CD4-positive, CD25-positive, alpha-beta regulatory T cell (primary cell): ENCODE data around the gene LSM8. TPM values are rescaled to one million over a fixed set of nuclear protein-coding genes. Genes with fewer than 3 reads are reported as not detected.
"Not testable (repeated sequence)": the region's sequence is repeated elsewhere in the genome, so short reads cannot be mapped to it uniquely, and the experiment has no call there.

Experiments used
- ATAC-seq, 2 donors: fragments of 150-1000 bp; cut with Tn5 transposase; one replicate each; pipeline ENCODE4 v1.10.0; 2021; ENCODE audit warnings: low read depth in 2 of 2, moderate number of reproducible peaks in 2 of 2, moderate library complexity in 1 of 2
- DNase-seq, 3 donors: peaks; one replicate each; pipeline versions ENCODE4 v3.0.0 to v3.0.0-alpha.2; 2012 to 2022; ENCODE audit warnings: mixed read lengths in 1 of 3
- H3K27ac ChIP-seq: one replicate; pipeline ENCODE4 v1.7.0; 2013; ENCODE audit warnings: mild to moderate bottlenecking, low read length; ENCODE audit not compliant: insufficient read depth, poor library complexity, severe bottlenecking
- H3K27me3 ChIP-seq: one replicate; pipeline ENCODE4 v1.7.0; 2013; ENCODE audit warnings: low read length; ENCODE audit not compliant: control insufficient read depth, insufficient read depth
- H3K36me3 ChIP-seq: one replicate; pipeline ENCODE4 v1.7.0; 2013; ENCODE audit warnings: mild to moderate bottlenecking, low read length, moderate library complexity; ENCODE audit not compliant: control insufficient read depth, insufficient read depth
- H3K4me1 ChIP-seq: 2 replicates; pipeline ENCODE4 v1.7.0; 2013; ENCODE audit warnings: mild to moderate bottlenecking, low read length; ENCODE audit not compliant: insufficient read depth, control insufficient read depth, poor library complexity, severe bottlenecking
- H3K4me3 ChIP-seq: one replicate; pipeline ENCODE4 v1.7.0; 2013; ENCODE audit warnings: low read depth, mild to moderate bottlenecking, low read length, moderate library complexity
- H3K9me3 ChIP-seq, 2 experiments: 1 replicate in 1 of 2; 2 replicates in 1 of 2; pipeline ENCODE4 v1.7.0; 2013; ENCODE audit warnings: low read length in 2 of 2, mild to moderate bottlenecking in 1 of 2, moderate library complexity in 1 of 2; ENCODE audit not compliant: control insufficient read depth in 2 of 2
- H3K27ac Mint-ChIP-seq, 3 donors: one replicate each; pipeline ENCODE4 v1.8.0; 2020 to 2022; ENCODE audit warnings: mild to moderate bottlenecking in 3 of 3, mixed read lengths in 3 of 3, moderate library complexity in 2 of 3
- H3K27me3 Mint-ChIP-seq: one replicate; pipeline ENCODE4 v1.8.0; 2022; ENCODE audit warnings: mild to moderate bottlenecking, mixed read lengths
- H3K36me3 Mint-ChIP-seq: one replicate; pipeline ENCODE4 v1.8.0; 2020; ENCODE audit warnings: mixed read lengths
- H3K4me1 Mint-ChIP-seq, 4 donors: one replicate each; pipeline ENCODE4 v1.8.0; 2020 to 2022; ENCODE audit warnings: mixed read lengths in 4 of 4, mild to moderate bottlenecking in 1 of 4
- H3K4me3 Mint-ChIP-seq, 4 donors: one replicate each; pipeline ENCODE4 v1.8.0; 2020 to 2022; ENCODE audit warnings: mild to moderate bottlenecking in 4 of 4, mixed read lengths in 4 of 4, moderate library complexity in 3 of 4
- H3K9me3 Mint-ChIP-seq, 7 donors: one replicate each; pipeline ENCODE4 v1.8.0; 2020 to 2022; ENCODE audit warnings: mixed read lengths in 7 of 7, mild to moderate bottlenecking in 3 of 7, moderate library complexity in 2 of 7
- polyA plus RNA-seq, 4 donors: library from polyadenylated mRNA; unstranded; fragments of 300-500 nt; fragmentation: Illumina TruSeq; gene quantifications; one replicate each; pipeline ENCODE4 v1.2.3, GENCODE V29; 2021
- total RNA-seq: library from RNA; stranded (reverse); gene quantifications from one replicate; pipeline ENCODE4 v1.2.3, GENCODE V29; 2022

Gene LSM8
- total and polyA plus RNA-seq, 5 donors from 2014 or later, result 38.6 to 62.7 (median 49.0) TPM

DNA sequence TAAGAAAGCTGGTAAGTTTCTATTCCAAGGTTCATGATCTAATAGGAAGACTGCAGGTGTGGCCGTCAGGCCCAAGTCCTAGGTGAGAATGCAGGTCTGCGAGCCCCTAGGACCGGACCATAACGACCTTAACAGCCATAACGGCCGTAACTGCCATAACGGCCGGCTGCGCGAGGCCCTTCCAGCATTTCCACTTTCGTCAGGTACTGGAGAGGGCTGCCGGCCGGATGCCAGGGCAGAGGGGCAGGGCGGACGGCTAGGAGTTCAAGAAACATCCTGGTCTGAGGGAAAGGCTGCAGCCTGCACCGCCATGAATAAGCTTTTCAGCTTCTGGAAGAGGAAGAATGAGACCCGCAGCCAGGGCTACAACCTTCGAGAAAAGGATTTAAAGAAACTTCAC lies 40.6 kb downstream of the LSM8 start, which contains the start of gene ANKRD7:
Gene ANKRD7 (plus strand): TSS at position 184 of the 400 bp plus-strand sequence. CDS start 127 bp downstream, at position 311.
- Histone ChIP-seq H3K36me3 (no peaks in the 10 kb centered on the region), H3K27me3 (no peaks in the 10 kb centered on the region), H3K4me3 (no peak within 1 kb of the TSS), H3K4me1 (no peaks in the 10 kb centered on the region), H3K9me3 (no peaks in the 10 kb centered on the region), H3K27ac (no peak within 1 kb of the TSS)
- no peaks in the 10 kb centered on the region for H3K27me3 Mint-ChIP-seq
- H3K36me3 Mint-ChIP-seq, result no peaks in the 10 kb centered on the region
- H3K9me3 Mint-ChIP-seq, result peaks cover 0 to 4% (median 0%) of the 10 kb centered on the region in 7 donors
- ATAC-seq (no peak), DNase-seq (no peak)
- no peaks in the 10 kb centered on the region for H3K4me1 Mint-ChIP-seq
- H3K27ac Mint-ChIP-seq, result no peak within 1 kb of the TSS
- no peak within 1 kb of the TSS for H3K4me3 Mint-ChIP-seq

DNA sequence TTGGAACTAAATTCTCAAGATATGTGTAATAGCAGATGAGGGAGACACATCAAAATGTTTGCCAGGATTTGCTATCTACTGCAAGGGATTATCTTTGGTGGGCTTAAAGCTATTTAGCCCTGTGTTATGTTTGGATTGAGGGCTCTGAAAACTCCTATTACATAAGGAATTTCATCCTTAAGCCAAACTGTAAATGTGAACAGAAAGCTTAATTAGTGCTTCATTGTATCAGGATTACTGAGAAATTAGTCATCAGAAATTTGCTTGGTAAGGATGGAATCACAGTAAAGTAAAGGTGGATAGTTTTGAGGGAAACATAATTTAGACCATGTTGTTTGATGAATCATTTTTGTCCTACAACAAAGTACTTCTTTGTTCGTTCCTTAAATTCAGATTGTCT lies 48.9 kb downstream of the LSM8 start:
- Mint-ChIP-seq H3K4me3 (no peak overlapping the region), H3K4me1 (no peaks in the 10 kb centered on the region), H3K36me3 (no peaks in the 10 kb centered on the region), H3K27ac (no peak overlapping the region), H3K27me3 (peaks cover 4% of the 10 kb centered on the region), H3K9me3 (peaks cover 0 to 6% (median 1%) of the 10 kb centered on the region in 7 donors)
- Histone ChIP-seq H3K27ac (no peak overlapping the region), H3K4me3 (no peak overlapping the region), H3K4me1 (no peaks in the 10 kb centered on the region), H3K9me3 (no peaks in the 10 kb centered on the region), H3K36me3 (no peaks in the 10 kb centered on the region), H3K27me3 (peaks cover 2% of the 10 kb centered on the region)
- ATAC-seq (no peak), DNase-seq (no peak)

DNA sequence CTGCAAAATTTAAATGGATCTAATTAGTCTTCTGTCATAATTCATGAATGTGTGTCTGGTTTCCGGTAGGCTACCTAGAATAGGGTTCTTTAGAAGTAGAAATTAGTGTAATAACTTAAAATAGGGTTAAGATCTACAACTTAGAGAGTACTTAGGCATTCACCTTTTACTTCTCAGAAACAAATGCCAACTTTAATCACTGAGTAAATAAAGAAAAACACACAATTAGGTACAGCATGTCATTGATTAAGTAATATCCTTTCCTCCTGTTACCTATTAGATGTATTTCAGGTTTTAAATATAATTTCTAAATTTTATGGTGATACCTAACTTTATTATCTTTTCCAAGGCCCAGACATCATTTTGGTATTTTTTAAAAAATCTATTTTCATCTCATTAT lies 49.8 kb downstream of the LSM8 start:
- peaks cover 4% of the 10 kb centered on the region for H3K27me3 Mint-ChIP-seq
- H3K27me3 ChIP-seq, result peaks cover 2% of the 10 kb centered on the region
- ATAC-seq (no peak), DNase-seq (no peak)
- no peaks in the 10 kb centered on the region for H3K36me3 Mint-ChIP-seq
- H3K4me3 Mint-ChIP-seq, result no peak overlapping the region
- no peaks in the 10 kb centered on the region for H3K36me3 ChIP-seq
- no peak overlapping the region for H3K4me3 ChIP-seq
- H3K9me3 ChIP-seq, result no peaks in the 10 kb centered on the region
- H3K9me3 Mint-ChIP-seq, result peaks cover 0 to 2% (median 1%) of the 10 kb centered on the region in 7 donors
- H3K4me1 ChIP-seq, result no peaks in the 10 kb centered on the region
- H3K4me1 Mint-ChIP-seq, result no peaks in the 10 kb centered on the region
- H3K27ac ChIP-seq, result no peak overlapping the region
- no peak overlapping the region for H3K27ac Mint-ChIP-seq

DNA sequence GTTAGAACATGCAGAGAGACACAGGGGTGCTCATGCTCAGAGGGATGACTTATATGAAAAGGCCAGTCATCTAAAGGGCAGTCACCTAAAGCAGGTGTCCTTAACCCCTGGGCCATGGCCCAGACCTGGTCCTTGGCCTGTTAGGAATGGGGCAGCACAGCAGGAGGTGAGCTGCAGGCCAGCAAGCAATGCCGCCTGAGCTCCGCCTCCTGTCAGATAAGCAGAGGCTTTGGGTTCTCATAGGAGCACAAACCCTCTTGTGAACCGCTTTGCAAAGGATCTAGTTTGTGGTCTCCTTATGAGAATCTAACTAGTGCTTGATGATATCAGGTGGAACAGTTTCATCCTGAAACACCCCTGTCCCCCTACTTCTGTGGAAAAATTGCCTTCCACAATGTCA lies 55.0 kb downstream of the LSM8 start:
- no peaks in the 10 kb centered on the region for H3K4me1 ChIP-seq
- no peak overlapping the region for H3K4me3 ChIP-seq
- Mint-ChIP-seq H3K27ac (no peak overlapping the region), H3K27me3 (peaks cover 6% of the 10 kb centered on the region), H3K36me3 (no peaks in the 10 kb centered on the region), H3K4me1 (no peaks in the 10 kb centered on the region), H3K9me3 (peaks cover 0 to 1% (median 0%) of the 10 kb centered on the region in 7 donors), H3K4me3 (no peak overlapping the region)
- H3K27ac ChIP-seq, result no peak overlapping the region
- DNase-seq, result no peak
- no peaks in the 10 kb centered on the region for H3K36me3 ChIP-seq
- H3K9me3 ChIP-seq, result no peaks in the 10 kb centered on the region
- no peak for ATAC-seq
- H3K27me3 ChIP-seq, result peaks cover 2% of the 10 kb centered on the region

DNA sequence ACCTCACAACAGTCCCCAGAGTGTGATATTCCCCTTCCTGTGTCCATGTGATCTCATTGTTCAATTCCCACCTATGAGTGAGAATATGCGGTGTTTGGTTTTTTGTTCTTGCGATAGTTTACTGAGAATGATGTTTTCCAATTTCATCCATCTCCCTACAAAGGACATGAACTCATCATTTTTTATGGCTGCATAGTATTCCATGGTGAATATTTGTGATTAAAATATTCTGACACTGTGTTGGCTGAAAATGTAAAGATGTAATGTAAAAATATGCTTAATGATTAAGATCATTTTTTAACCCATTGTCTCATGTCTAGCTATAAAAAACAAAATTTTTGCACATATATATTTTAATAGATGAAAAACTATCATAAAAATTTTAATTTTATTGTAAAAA lies 56.4 kb downstream of the LSM8 start:
- not testable (repeated sequence) for H3K27ac ChIP-seq, ATAC-seq, H3K4me3 Mint-ChIP-seq, H3K36me3 Mint-ChIP-seq, H3K36me3 ChIP-seq, DNase-seq, H3K27me3 Mint-ChIP-seq, H3K4me1 Mint-ChIP-seq, H3K4me1 ChIP-seq, H3K9me3 ChIP-seq, H3K27ac Mint-ChIP-seq, H3K9me3 Mint-ChIP-seq, H3K27me3 ChIP-seq, H3K4me3 ChIP-seq

Other genes starting within 250 kb of the LSM8 start
- gene ANKRD7, start 40.5 kb downstream of the LSM8 start, total RNA-seq, result not detected
- gene ANKRD7, start 40.5 kb downstream of the LSM8 start, polyA plus RNA-seq, result 1 to 10 TPM in 1 of 4 donors, under 1 TPM in 1, not detected in 2; 0.36 to 2.1 TPM